Measurements from ENCODE around the gene PTPRA. TPM values are rescaled to one million over a fixed set of nuclear protein-coding genes. Genes with fewer than 3 reads are reported as not detected.
A peak's percentile ranks its signal among the peaks of the same experiment; 100 is the strongest.

Gene PTPRA
- total and polyA plus RNA-seq, 2 experiments from 2014 or later, result 45.1 to 51.8 TPM

DNA sequence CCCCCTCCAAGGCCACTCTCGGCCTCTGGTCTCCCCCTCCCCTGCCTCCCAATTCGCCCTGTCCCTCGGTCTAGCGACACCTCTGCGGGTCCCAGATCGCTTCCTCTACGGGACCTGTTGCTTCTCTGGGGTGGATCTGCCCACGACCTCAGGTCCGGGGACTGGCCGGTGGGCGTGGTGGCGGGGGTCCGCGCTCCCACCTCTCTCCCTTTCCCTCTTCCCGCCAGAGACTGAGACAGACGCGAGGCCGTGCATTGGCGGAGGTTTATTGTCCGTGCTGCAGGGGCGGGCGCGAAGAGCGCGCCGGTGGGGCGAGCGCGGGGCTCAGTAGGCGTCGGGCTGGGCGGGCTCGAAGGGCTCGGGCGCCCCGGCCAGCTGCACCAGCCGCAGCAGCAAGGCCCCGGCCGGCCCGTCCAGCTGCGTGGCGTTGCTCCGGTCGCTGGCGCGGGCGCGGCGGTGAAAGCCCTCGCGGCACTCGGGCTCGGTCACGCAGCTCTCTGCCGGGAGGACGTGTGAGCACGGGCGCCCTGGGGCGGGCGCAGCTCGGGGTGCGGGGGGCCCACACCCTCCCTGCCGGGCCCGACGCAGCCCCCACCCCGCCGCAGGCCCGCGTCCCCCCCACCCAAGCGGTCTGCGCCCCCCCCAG, 209.1 kb downstream of the PTPRA start:
- no peaks in the 10 kb centered on the region for H3K79me2 ChIP-seq
- H3K27ac ChIP-seq, result no peak overlapping the region
- 11% methylated on average over 33 of the region's 71 CpGs for WGBS (ENCODE audit: low lambda C conversion rate, missing lambda C conversion rate)
- H3K4me3 ChIP-seq, result peak overlapping the region; percentile 36
- peaks cover 7% of the 10 kb centered on the region for H3K4me1 ChIP-seq (ENCODE audit: insufficient read depth)
- TF ChIP-seq, protein P1, sequence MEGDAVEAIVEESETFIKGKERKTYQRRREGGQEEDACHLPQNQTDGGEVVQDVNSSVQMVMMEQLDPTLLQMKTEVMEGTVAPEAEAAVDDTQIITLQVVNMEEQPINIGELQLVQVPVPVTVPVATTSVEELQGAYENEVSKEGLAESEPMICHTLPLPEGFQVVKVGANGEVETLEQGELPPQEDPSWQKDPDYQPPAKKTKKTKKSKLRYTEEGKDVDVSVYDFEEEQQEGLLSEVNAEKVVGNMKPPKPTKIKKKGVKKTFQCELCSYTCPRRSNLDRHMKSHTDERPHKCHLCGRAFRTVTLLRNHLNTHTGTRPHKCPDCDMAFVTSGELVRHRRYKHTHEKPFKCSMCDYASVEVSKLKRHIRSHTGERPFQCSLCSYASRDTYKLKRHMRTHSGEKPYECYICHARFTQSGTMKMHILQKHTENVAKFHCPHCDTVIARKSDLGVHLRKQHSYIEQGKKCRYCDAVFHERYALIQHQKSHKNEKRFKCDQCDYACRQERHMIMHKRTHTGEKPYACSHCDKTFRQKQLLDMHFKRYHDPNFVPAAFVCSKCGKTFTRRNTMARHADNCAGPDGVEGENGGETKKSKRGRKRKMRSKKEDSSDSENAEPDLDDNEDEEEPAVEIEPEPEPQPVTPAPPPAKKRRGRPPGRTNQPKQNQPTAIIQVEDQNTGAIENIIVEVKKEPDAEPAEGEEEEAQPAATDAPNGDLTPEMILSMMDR (IDR thresholded peaks at IDR 0.05; ENCODE audit: poor library complexity), result no peak
- peak; percentile 35 for TF ChIP-seq EZH2phosphoT487 (IDR thresholded peaks at IDR 0.05; ENCODE audit: low read depth, severe bottlenecking, unreplicated experiment)
- peak; percentile 32 for TF ChIP-seq EZH2 (IDR thresholded peaks at IDR 0.05; ENCODE audit: borderline replicate concordance)
- no peaks in the 10 kb centered on the region for H3K9me2 ChIP-seq (replicated peaks; ENCODE audit: insufficient read depth)
- H3K36me3 ChIP-seq (replicated peaks; ENCODE audit: insufficient read depth, low read depth), result no peaks in the 10 kb centered on the region
- H2AFZ ChIP-seq, result peak overlapping the region; percentile 35
- H4K20me1 ChIP-seq (ENCODE audit: insufficient read depth, poor library complexity, severe bottlenecking), result no peaks in the 10 kb centered on the region
- H3K4me2 ChIP-seq, result peak overlapping the region; percentile 85
- DNase-seq (ENCODE audit: low spot score), result peak; percentile 50
- peaks cover 37% of the 10 kb centered on the region for H3K27me3 ChIP-seq
- no peaks in the 10 kb centered on the region for H3K9me3 ChIP-seq (ENCODE audit: low read depth)

GRCh38 chr20:3082955-3083952, 210.0 kb downstream of the PTPRA start:
- Histone ChIP-seq H3K9me2 (replicated peaks; ENCODE audit: insufficient read depth) (no peaks in the 10 kb centered on the region), H3K4me1 (ENCODE audit: insufficient read depth) (peaks cover 7% of the 10 kb centered on the region), H4K20me1 (ENCODE audit: insufficient read depth, poor library complexity, severe bottlenecking) (no peaks in the 10 kb centered on the region), H3K27me3 (peaks cover 33% of the 10 kb centered on the region), H3K27ac (no peak overlapping the region), H2AFZ (no peak overlapping the region), H3K4me3 (no peak overlapping the region), H3K4me2 (peak overlapping the region; percentile 85), H3K36me3 (replicated peaks; ENCODE audit: insufficient read depth, low read depth) (no peaks in the 10 kb centered on the region), H3K9me3 (ENCODE audit: low read depth) (no peaks in the 10 kb centered on the region), H3K79me2 (no peaks in the 10 kb centered on the region)
- TF ChIP-seq EZH2 (IDR thresholded peaks at IDR 0.05; ENCODE audit: borderline replicate concordance), result no peak
- TF ChIP-seq EZH2phosphoT487 (IDR thresholded peaks at IDR 0.05; ENCODE audit: low read depth, severe bottlenecking, unreplicated experiment), result peak; percentile 58
- TF ChIP-seq, protein P1 (IDR thresholded peaks at IDR 0.05; ENCODE audit: poor library complexity), result no peak
- WGBS (ENCODE audit: low lambda C conversion rate, missing lambda C conversion rate), result 31% methylated on average over 28 of the region's 76 CpGs
- DNase-seq (ENCODE audit: low spot score), result no peak

DNA sequence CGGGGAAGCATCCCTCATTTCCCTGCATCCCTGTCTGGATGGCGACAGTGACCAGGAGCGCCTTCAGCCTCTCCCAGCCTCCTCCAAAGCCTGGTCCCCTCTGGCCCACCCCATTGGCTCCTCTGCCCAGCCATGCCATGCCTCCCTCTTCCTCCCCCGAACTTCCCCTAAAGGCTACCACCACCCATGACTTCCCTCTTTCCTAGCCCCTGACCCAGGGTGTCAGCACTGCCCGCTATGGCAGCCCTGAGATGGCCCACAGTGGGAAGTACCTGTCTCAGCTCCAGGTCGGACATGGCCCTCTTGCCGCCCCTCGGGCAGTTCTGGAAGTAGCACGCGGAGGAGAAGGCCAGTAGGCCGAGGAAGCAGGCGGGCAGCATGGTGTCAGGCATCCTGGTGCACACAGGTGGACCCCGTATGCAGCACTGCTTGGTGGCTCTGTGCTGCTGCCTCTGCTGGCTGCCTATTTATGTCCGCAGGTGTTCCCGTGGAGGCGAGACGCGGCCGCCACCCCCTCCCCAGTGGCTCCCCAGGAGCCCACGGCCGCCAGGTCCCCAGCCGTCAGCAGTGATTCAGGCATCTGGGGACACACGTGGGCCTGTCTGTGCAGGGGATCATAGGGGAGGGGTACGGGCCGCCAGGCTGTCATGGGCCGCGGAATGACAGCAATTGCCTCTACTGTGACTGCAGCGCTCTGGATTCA, 211.2 kb downstream of the PTPRA start, which contains the start of gene AVP:
AVP (minus strand) TSS at position 442 of the 703 bp plus-strand sequence; CDS start at position 392, 50 bp downstream.
- peaks cover 33% of the 10 kb centered on the region for H3K27me3 ChIP-seq
- H3K4me2 ChIP-seq, result no peak within 1 kb of the TSS
- no peaks in the 10 kb centered on the region for H3K9me3 ChIP-seq (ENCODE audit: low read depth)
- H3K79me2 ChIP-seq, result no peaks in the 10 kb centered on the region
- H3K36me3 ChIP-seq (replicated peaks; ENCODE audit: insufficient read depth, low read depth), result no peaks in the 10 kb centered on the region
- H3K4me1 ChIP-seq (ENCODE audit: insufficient read depth), result peaks cover 7% of the 10 kb centered on the region
- TF ChIP-seq, protein P1 (IDR thresholded peaks at IDR 0.05; ENCODE audit: poor library complexity), result no peak
- TF ChIP-seq EZH2phosphoT487 (IDR thresholded peaks at IDR 0.05; ENCODE audit: low read depth, severe bottlenecking, unreplicated experiment) (no peak), EZH2 (IDR thresholded peaks at IDR 0.05; ENCODE audit: borderline replicate concordance) (no peak)
- H3K4me3 ChIP-seq, result no peak within 1 kb of the TSS
- 88% methylated on average over 27 of the region's 28 CpGs for WGBS (ENCODE audit: low lambda C conversion rate, missing lambda C conversion rate)
- no peak for DNase-seq (ENCODE audit: low spot score)
- no peak within 1 kb of the TSS for H2AFZ ChIP-seq
- H3K9me2 ChIP-seq (replicated peaks; ENCODE audit: insufficient read depth), result no peaks in the 10 kb centered on the region
- H3K27ac ChIP-seq, result no peak within 1 kb of the TSS
- H4K20me1 ChIP-seq (ENCODE audit: insufficient read depth, poor library complexity, severe bottlenecking), result no peaks in the 10 kb centered on the region

Data from hepatocyte (in vitro differentiated cells).